HepG2 (cell line): ENCODE measurements around the gene RPS8. TPM values are rescaled to one million over a fixed set of nuclear protein-coding genes. Genes with fewer than 3 reads are reported as not detected.

ENCODE experiments used
- DPF2 ChIP-seq: sonication (generic); formaldehyde crosslinking; IDR thresholded peaks from 2 replicates; pipeline ENCODE4 v1.4.0; 2020; ENCODE audit warnings: mild to moderate bottlenecking, low read depth, missing genetic modification reagents, borderline replicate concordance
- E2F2 ChIP-seq: sonication (generic); formaldehyde crosslinking; IDR thresholded peaks from 2 replicates; pipeline ENCODE4 v1.4.0; 2020; ENCODE audit warnings: missing genetic modification reagents, borderline replicate concordance
- HOXA7 ChIP-seq: sonication (generic); formaldehyde crosslinking; IDR thresholded peaks from 2 replicates; pipeline ENCODE4 v1.8.1; 2022; ENCODE audit warnings: mild to moderate bottlenecking, missing genetic modification reagents, moderate library complexity
- ISX ChIP-seq: sonication (generic); formaldehyde crosslinking; conservative IDR thresholded peaks from 2 replicates; pipeline ENCODE4 v1.5.0; 2020; ENCODE audit warnings: missing genetic modification reagents
- NCOR1 ChIP-seq: fragments of 200-600 bp; sonication (generic); IDR thresholded peaks from 2 replicates; pipeline ENCODE4 v1.7.0; 2017; ENCODE audit warnings: antibody characterized with exemption, low read length, borderline replicate concordance
- STAT5B ChIP-seq: sonication (generic); formaldehyde crosslinking; IDR thresholded peaks from 2 replicates; pipeline ENCODE4 v1.4.0; 2020; ENCODE audit warnings: missing genetic modification reagents
- ZNF451 ChIP-seq: sonication (generic); formaldehyde crosslinking; IDR thresholded peaks from 2 replicates; pipeline ENCODE4 v1.5.0; 2020; ENCODE audit warnings: mild to moderate bottlenecking, missing genetic modification reagents
- ZNF556 ChIP-seq: sonication (generic); formaldehyde crosslinking; IDR thresholded peaks from 2 replicates; pipeline ENCODE4 v1.4.0; 2020; ENCODE audit warnings: mild to moderate bottlenecking, missing genetic modification reagents, borderline replicate concordance
- polyA plus RNA-seq, 8 experiments: library from polyadenylated mRNA; depleted of rRNA in 3 of 8; stranded (reverse) in 7 of 8; unstranded in 1 of 8; fragments of >200 nt; fragmentation: Illumina TruSeq in 4 of 8; extraction: Trizol in 4 of 8; gene quantifications; 2 replicates each; pipeline versions ENCODE4 v1.2.1 to v1.2.3, GENCODE V29; 2011 to 2016; ENCODE audit warnings: low read depth in 4 of 8, missing spikeins in 1 of 8, mixed read lengths in 1 of 8; ENCODE audit not compliant: insufficient read depth in 1 of 8
- total RNA-seq, 5 experiments: library from RNA; depleted of rRNA; stranded (reverse); fragments of >200 nt; fragmentation: Illumina TruSeq; extraction: Trizol; gene quantifications; 2 replicates each; pipeline ENCODE4 v1.2.3, GENCODE V29; 2016; ENCODE audit warnings: low read depth in 1 of 5
- TF ChIP-seq, protein P1 (sequence below): sonication (generic); formaldehyde crosslinking; IDR thresholded peaks from 2 replicates; pipeline ENCODE4 v1.4.0; 2020; ENCODE audit warnings: missing genetic modification reagents, borderline replicate concordance
- TF ChIP-seq, protein P2 (sequence below): IDR thresholded peaks from 2 replicates; pipeline ENCODE4 v1.6.1; 2016; ENCODE audit warnings: missing compliant biosample characterization, missing genetic modification reagents, borderline replicate concordance
- TF ChIP-seq, protein P3 (sequence below): sonication (generic); formaldehyde crosslinking; IDR thresholded peaks from 2 replicates; pipeline ENCODE4; 2020; ENCODE audit warnings: missing genetic modification reagents, mild to moderate bottlenecking, borderline replicate concordance
- TF ChIP-seq, protein P4 (sequence below): fragments of 450-650 bp; IDR thresholded peaks from 2 replicates; pipeline ENCODE4 v1.6.1; 2017; ENCODE audit warnings: mild to moderate bottlenecking
- TF ChIP-seq, protein P5 (sequence below): sonication (generic); formaldehyde crosslinking; IDR thresholded peaks from 2 replicates; pipeline ENCODE4 v1.8.0; 2022; ENCODE audit warnings: mild to moderate bottlenecking, missing genetic modification reagents, moderate library complexity

The RPS8 gene
- total and polyA plus RNA-seq, 2 of the 13 experiments (the other 11 are each of a cell fraction or from before 2014, with no cell fraction given): 2,628 to 2,822 TPM

GRCh38 chr1:44784094-44785028 lies 9.0 kb downstream of the RPS8 start (continued):
- TF ChIP-seq, protein P1, sequence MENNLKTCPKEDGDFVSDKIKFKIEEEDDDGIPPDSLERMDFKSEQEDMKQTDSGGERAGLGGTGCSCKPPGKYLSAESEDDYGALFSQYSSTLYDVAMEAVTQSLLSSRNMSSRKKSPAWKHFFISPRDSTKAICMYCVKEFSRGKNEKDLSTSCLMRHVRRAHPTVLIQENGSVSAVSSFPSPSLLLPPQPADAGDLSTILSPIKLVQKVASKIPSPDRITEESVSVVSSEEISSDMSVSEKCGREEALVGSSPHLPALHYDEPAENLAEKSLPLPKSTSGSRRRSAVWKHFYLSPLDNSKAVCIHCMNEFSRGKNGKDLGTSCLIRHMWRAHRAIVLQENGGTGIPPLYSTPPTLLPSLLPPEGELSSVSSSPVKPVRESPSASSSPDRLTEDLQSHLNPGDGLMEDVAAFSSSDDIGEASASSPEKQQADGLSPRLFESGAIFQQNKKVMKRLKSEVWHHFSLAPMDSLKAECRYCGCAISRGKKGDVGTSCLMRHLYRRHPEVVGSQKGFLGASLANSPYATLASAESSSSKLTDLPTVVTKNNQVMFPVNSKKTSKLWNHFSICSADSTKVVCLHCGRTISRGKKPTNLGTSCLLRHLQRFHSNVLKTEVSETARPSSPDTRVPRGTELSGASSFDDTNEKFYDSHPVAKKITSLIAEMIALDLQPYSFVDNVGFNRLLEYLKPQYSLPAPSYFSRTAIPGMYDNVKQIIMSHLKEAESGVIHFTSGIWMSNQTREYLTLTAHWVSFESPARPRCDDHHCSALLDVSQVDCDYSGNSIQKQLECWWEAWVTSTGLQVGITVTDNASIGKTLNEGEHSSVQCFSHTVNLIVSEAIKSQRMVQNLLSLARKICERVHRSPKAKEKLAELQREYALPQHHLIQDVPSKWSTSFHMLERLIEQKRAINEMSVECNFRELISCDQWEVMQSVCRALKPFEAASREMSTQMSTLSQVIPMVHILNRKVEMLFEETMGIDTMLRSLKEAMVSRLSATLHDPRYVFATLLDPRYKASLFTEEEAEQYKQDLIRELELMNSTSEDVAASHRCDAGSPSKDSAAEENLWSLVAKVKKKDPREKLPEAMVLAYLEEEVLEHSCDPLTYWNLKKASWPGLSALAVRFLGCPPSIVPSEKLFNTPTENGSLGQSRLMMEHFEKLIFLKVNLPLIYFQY (CRISPR knock-in tag): no peak
- TF ChIP-seq, protein P2, sequence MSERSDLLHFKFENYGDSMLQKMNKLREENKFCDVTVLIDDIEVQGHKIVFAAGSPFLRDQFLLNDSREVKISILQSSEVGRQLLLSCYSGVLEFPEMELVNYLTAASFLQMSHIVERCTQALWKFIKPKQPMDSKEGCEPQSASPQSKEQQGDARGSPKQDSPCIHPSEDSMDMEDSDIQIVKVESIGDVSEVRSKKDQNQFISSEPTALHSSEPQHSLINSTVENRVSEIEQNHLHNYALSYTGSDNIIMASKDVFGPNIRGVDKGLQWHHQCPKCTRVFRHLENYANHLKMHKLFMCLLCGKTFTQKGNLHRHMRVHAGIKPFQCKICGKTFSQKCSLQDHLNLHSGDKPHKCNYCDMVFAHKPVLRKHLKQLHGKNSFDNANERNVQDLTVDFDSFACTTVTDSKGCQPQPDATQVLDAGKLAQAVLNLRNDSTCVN (CRISPR knock-in tag): peak; percentile 13; the same call in 1 of the 2 replicates
- TF ChIP-seq, protein P3, sequence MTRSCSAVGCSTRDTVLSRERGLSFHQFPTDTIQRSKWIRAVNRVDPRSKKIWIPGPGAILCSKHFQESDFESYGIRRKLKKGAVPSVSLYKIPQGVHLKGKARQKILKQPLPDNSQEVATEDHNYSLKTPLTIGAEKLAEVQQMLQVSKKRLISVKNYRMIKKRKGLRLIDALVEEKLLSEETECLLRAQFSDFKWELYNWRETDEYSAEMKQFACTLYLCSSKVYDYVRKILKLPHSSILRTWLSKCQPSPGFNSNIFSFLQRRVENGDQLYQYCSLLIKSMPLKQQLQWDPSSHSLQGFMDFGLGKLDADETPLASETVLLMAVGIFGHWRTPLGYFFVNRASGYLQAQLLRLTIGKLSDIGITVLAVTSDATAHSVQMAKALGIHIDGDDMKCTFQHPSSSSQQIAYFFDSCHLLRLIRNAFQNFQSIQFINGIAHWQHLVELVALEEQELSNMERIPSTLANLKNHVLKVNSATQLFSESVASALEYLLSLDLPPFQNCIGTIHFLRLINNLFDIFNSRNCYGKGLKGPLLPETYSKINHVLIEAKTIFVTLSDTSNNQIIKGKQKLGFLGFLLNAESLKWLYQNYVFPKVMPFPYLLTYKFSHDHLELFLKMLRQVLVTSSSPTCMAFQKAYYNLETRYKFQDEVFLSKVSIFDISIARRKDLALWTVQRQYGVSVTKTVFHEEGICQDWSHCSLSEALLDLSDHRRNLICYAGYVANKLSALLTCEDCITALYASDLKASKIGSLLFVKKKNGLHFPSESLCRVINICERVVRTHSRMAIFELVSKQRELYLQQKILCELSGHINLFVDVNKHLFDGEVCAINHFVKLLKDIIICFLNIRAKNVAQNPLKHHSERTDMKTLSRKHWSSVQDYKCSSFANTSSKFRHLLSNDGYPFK: no peak
- TF ChIP-seq ZNF451: peak; percentile 85; the same call in 1 of the 2 replicates
- TF ChIP-seq E2F2 (CRISPR knock-in tag): no peak
- TF ChIP-seq, protein P4, sequence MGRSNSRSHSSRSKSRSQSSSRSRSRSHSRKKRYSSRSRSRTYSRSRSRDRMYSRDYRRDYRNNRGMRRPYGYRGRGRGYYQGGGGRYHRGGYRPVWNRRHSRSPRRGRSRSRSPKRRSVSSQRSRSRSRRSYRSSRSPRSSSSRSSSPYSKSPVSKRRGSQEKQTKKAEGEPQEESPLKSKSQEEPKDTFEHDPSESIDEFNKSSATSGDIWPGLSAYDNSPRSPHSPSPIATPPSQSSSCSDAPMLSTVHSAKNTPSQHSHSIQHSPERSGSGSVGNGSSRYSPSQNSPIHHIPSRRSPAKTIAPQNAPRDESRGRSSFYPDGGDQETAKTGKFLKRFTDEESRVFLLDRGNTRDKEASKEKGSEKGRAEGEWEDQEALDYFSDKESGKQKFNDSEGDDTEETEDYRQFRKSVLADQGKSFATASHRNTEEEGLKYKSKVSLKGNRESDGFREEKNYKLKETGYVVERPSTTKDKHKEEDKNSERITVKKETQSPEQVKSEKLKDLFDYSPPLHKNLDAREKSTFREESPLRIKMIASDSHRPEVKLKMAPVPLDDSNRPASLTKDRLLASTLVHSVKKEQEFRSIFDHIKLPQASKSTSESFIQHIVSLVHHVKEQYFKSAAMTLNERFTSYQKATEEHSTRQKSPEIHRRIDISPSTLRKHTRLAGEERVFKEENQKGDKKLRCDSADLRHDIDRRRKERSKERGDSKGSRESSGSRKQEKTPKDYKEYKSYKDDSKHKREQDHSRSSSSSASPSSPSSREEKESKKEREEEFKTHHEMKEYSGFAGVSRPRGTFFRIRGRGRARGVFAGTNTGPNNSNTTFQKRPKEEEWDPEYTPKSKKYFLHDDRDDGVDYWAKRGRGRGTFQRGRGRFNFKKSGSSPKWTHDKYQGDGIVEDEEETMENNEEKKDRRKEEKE: no peak
- no peak for TF ChIP-seq NCOR1
- TF ChIP-seq, protein P5, sequence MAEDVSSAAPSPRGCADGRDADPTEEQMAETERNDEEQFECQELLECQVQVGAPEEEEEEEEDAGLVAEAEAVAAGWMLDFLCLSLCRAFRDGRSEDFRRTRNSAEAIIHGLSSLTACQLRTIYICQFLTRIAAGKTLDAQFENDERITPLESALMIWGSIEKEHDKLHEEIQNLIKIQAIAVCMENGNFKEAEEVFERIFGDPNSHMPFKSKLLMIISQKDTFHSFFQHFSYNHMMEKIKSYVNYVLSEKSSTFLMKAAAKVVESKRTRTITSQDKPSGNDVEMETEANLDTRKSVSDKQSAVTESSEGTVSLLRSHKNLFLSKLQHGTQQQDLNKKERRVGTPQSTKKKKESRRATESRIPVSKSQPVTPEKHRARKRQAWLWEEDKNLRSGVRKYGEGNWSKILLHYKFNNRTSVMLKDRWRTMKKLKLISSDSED (CRISPR knock-in tag): no peak
- TF ChIP-seq DPF2 (CRISPR knock-in tag): no peak
- no peak for TF ChIP-seq HOXA7 (CRISPR knock-in tag)
- TF ChIP-seq STAT5B (CRISPR knock-in tag): no peak
- TF ChIP-seq ISX (CRISPR knock-in tag): no peak
- TF ChIP-seq ZNF556 (CRISPR knock-in tag): peak; percentile 32; the same call in 1 of the 2 replicates
